GM21390 (cell line): ENCODE results near the gene LRCH3.

Source experiments
- ATAC-seq: cut with Tn5 transposase; IDR thresholded peaks from one replicate; pipeline ENCODE4 v1.9.1; 2021; ENCODE audit not compliant: unreplicated experiment

LRCH3 gene

GRCh38 chr3:197791892-197792647, 1.0 kb downstream of the LRCH3 start:
- ATAC-seq: peak; percentile 21

GRCh38 chr3:197793247-197793646, 2.2 kb downstream of the LRCH3 start:
- peak; percentile 28 for ATAC-seq

DNA sequence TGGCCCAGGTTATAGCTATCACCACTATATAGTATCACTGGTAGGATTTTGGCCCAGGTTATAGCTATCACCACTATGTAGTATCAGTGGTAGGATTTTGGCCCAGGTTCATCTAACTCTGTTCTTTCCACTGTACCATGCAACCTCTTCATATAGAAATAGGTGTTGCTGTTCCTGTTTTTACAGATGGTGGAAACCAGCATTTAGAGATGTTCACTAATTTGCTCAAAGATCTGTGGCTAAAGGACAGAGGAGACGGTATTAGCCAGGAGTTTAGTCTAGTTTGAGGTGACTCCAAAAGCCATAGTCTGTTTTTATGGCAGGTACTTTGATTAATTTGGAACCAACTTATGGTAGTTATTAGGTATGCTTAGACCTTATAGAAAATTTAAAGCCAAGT, 3.1 kb downstream of the LRCH3 start:
- ATAC-seq: no peak

DNA sequence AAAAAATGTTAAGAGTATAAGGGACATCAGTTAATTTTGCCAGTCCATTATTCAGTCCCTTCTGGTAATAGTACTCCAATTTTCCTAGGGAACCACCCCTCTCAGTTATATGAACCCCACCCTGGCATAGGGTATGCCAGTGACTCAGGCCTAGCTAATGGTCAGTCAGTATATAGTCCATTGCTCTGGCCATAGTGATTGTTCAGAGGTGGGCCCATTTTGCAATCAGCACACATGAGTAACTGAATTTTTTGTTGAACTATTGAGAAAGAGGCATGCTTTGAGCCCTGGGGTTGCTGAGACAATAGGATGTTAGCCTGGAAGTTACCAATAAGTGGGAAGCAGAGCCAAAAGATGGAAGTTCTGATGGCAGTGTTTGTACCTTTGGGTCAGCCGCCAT, 4.1 kb downstream of the LRCH3 start:
- ATAC-seq: no peak

- no peak for ATAC-seq
These were observed 5.0 kb downstream of the LRCH3 start for GRCh38 chr3:197796087-197796486.

DNA sequence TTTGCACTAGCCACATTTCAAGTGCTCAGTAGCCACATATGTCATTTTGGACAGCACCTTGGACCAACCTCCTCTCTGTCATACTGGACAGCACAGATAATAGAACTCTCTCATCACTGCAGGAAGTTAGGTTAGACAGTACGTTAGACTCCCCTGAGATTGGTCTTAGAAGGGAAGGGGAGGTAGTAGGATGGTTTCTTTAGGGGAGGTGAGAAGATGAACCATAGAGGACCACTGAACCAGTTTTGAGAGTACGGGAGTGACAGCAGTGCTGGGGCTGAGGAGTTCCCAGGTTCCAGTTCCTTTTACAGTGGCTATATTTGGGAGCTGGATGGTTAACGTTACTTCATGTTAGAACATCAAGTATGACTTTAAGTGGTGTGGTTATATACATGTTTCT, 7.8 kb downstream of the LRCH3 start:
- peak; percentile 52 for ATAC-seq

GRCh38 chr3:197800379-197800778, 9.3 kb downstream of the LRCH3 start:
- no peak for ATAC-seq

GRCh38 chr3:197801891-197802778, 11.1 kb downstream of the LRCH3 start:
- ATAC-seq: peak; percentile 50

GRCh38 chr3:197802779-197803459, 11.9 kb downstream of the LRCH3 start:
- no peak for ATAC-seq

GRCh38 chr3:197804511-197804910, 13.5 kb downstream of the LRCH3 start:
- no peak for ATAC-seq

GRCh38 chr3:197807969-197808587, 17.0 kb downstream of the LRCH3 start:
- no peak for ATAC-seq

DNA sequence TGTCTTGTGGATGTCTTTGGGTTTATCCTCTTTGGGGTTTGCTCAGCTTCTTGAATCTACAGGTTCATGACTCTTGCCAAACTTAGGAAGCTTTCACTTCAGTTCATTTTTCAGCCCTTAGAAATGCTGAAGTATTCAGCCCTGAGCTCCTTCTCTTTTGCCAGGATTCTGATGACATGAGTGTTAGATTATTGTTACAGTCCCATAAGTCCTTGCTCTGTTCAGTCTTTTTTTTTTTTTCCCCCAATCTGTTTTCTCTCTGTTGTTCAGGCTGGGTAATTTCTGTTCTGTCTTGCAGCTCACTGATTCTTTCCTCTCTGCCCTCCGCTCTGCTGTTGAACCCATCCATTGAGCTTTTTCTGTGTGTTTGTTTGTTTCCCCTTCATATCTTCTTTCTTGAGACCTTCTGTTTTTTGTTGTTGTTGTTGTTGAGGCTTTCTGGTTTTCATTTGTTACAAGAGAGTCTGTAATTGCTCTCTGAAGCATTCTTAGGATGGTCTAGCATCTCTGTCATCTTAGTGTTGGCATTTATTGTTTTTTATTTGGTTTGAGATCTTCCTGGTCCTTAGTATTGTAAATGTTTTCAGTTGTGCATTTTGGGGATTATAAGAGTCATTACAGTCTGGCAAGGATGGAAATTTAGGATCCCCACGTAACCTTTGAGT, 18.4 kb downstream of the LRCH3 start:
- ATAC-seq: no peak

DNA sequence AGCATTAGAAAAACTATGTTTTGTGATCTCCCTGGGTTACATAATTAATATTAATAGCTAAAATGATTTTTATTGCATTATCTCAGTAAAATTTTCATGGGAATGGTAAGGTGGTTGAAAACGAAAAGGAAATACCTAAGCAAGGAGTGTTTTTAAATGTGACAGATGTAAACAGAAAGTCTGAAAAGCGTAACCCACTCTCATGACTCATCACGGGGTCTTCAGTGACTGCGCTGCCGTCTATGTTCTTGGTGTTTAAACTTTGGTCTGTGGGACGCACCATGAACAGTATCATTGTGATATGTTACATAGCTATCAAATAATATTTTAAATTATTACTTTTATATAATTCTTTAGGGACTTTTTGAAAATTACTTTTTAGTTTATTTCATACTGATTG, 19.8 kb downstream of the LRCH3 start:
- no peak for ATAC-seq

- ATAC-seq: no peak
These were observed 20.3 kb downstream of the LRCH3 start for GRCh38 chr3:197811343-197811742.

GRCh38 chr3:197814372-197814771, 23.3 kb downstream of the LRCH3 start:
- ATAC-seq: no peak

DNA sequence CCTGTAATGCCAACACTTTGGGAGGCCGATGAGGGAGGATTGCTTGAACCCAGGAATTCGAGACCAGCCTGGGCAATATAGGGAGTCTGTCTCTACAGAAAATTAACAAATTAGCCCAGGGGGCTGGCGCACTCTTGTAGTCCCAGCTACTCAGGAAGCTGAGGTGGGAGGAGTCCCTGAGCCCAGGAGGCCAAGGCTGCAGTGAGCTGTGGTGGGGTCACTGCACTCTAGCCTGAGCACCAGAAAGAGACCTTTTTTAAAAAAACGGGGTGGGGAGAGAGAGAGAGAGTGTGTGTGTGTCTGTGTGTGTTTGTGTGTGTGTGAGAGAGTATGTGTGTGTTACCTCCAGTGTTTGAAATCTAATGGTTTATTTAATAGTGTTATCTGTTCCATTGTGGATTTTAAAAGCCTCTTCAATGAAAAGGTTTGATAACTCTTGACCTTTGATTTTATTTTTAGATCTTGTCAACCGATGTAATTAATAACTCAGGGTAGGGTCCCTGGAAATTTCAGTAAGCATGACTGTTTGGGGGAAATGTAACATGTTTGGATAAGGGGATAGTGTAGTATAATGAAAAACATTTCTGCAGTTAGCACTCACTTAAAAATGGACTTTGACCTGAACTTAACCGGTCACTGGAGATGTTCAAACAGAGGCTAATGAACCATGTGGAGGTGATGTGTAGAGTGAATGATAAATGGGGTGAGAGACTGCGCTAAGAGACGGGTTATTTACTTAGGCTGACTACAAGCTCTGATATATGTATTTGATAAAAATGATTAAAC, 29.7 kb downstream of the LRCH3 start:
- no peak for ATAC-seq

GRCh38 chr3:197829397-197830045, 38.5 kb downstream of the LRCH3 start:
- ATAC-seq: no peak

DNA sequence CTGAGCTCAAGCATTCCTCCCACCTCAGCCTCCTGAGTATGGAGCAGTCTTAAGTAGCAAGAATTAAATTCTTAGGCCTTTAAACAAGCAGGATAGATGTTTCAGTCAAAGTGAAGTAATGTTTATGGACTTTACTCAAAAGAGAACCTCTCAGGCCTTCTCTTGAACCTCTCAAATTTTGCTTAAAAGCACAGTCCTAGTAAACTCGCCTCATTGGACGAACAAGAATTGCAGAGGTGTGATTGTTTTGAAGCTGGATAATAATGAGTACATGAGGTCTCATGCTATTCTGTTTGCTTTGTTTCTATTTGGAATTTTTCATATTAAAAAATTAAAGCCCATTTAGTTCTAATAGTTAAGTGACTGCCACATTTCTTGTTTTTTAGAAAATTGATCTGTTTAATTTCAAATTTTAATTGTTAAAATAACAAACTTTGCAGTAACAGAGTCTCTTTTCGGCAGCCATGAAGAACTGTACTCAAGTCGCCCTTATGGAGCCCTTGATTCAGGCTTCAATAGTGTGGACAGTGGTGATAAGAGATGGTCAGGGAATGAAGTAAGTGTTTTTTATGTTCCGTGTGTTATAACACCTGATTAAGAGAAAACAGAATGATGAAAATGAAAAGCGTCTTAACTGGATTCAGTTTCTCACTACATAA, 39.4 kb downstream of the LRCH3 start:
- ATAC-seq: no peak

DNA sequence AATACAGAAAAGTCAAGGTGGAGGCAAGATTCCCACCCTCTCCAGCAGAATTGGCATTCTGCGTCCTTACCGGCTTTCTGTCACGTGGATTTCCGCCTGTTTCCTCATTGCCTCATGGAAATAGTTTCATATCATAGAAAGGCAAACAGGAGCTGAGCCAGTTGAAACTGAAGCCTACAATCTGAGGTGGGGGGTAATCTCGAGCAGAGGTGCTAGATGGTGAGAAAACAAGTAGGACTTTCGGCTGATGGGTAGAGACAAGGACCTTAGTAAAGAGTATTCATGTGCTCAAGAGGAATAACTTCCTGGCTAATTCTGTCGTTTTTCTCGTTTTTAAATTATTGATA, 39.9 kb downstream of the LRCH3 start:
- no peak for ATAC-seq
